Endodermal cell (in vitro differentiated cells): ENCODE data around the gene SLC44A4. TPM values are rescaled to one million over a fixed set of nuclear protein-coding genes. Genes with fewer than 3 reads are reported as not detected.
"Not testable (repeated sequence)": the region's sequence is repeated elsewhere in the genome, so short reads cannot be mapped to it uniquely, and the experiment has no call there.

ENCODE experiments used
- DNase-seq: peaks from one replicate; pipeline ENCODE4 v3.0.0-alpha.2; 2017
- H3K27ac ChIP-seq: 2 replicates; pipeline ENCODE4 v1.5.1; 2013; ENCODE audit warnings: mild to moderate bottlenecking, low read depth, low read length, moderate library complexity
- H3K27me3 ChIP-seq: 2 replicates; pipeline ENCODE4 v1.6.1; 2013; ENCODE audit warnings: mild to moderate bottlenecking, low read length, moderate library complexity; ENCODE audit not compliant: insufficient read depth, control insufficient read depth, poor library complexity, severe bottlenecking
- H3K36me3 ChIP-seq: 2 replicates; pipeline ENCODE4 v1.7.0; 2013; ENCODE audit warnings: mild to moderate bottlenecking, low read length, moderate library complexity; ENCODE audit not compliant: control insufficient read depth, insufficient read depth
- H3K4me1 ChIP-seq: one replicate; pipeline ENCODE4 v1.7.0; 2013; ENCODE audit warnings: low read length; ENCODE audit not compliant: control insufficient read depth, insufficient read depth
- H3K4me3 ChIP-seq: 2 replicates; pipeline ENCODE4 v1.5.1; 2013; ENCODE audit warnings: mild to moderate bottlenecking, low read length, moderate library complexity
- H3K9ac ChIP-seq: 2 replicates; pipeline ENCODE4 v1.6.1; 2013; ENCODE audit warnings: mild to moderate bottlenecking, low read length, moderate library complexity; ENCODE audit not compliant: poor library complexity, severe bottlenecking; ENCODE audit errors: extremely low read depth
- H3K9me3 ChIP-seq: 2 replicates; pipeline ENCODE4 v1.6.1; 2013; ENCODE audit warnings: mild to moderate bottlenecking, low read length, moderate library complexity; ENCODE audit not compliant: control insufficient read depth
- H3K27ac Mint-ChIP-seq: 2 replicates; pipeline ENCODE4 v1.8.0; 2020; ENCODE audit warnings: mixed read lengths
- H3K27me3 Mint-ChIP-seq: 2 replicates; pipeline ENCODE4 v1.8.0; 2021; ENCODE audit warnings: mild to moderate bottlenecking, mixed read lengths; ENCODE audit not compliant: insufficient read depth
- H3K36me3 Mint-ChIP-seq: 2 replicates; pipeline ENCODE4 v1.8.0; 2020; ENCODE audit warnings: low read depth, mixed read lengths
- H3K4me1 Mint-ChIP-seq: 2 replicates; pipeline ENCODE4 v1.8.0; 2020; ENCODE audit warnings: mixed read lengths
- H3K4me3 Mint-ChIP-seq: 2 replicates; pipeline ENCODE4 v1.8.0; 2020; ENCODE audit warnings: mild to moderate bottlenecking, moderate library complexity, mixed read lengths
- H3K9me3 Mint-ChIP-seq: 2 replicates; pipeline ENCODE4 v1.8.0; 2020; ENCODE audit warnings: mild to moderate bottlenecking, mixed read lengths
- WGBS, 2 experiments: methylation state at CpG; one replicate each; pipeline versions ENCODE4 v1.1.5 to v1.1.7; 2013; ENCODE audit warnings: missing lambda C conversion rate in 2 of 2, mixed read lengths in 1 of 2; ENCODE audit not compliant: insufficient coverage in 1 of 2, insufficient read length in 1 of 2; 5-methylcytosine and 5-hydroxymethylcytosine counted together
- total RNA-seq, 2 donors: library from RNA; stranded (reverse); fragmentation: NEBNext Ultra II Directional in 1 of 2; extraction: Animal tissue kit (Norgen Biotek cat#: 25700) in 1 of 2; gene quantifications; 2 replicates in 1 of 2; 3 replicates in 1 of 2; pipeline ENCODE4 v1.2.1, GENCODE V29; 2021
- TF ChIP-seq, protein P1 (sequence below): fragments of 200-600 bp; sonication (generic); conservative IDR thresholded peaks from 2 replicates; pipeline ENCODE4 v1.5.0; 2021; ENCODE audit warnings: antibody characterized with exemption, mild to moderate bottlenecking

Gene SLC44A4
- total RNA-seq, 2 donors from 2014 or later: 1.3 to 3.6 TPM

DNA sequence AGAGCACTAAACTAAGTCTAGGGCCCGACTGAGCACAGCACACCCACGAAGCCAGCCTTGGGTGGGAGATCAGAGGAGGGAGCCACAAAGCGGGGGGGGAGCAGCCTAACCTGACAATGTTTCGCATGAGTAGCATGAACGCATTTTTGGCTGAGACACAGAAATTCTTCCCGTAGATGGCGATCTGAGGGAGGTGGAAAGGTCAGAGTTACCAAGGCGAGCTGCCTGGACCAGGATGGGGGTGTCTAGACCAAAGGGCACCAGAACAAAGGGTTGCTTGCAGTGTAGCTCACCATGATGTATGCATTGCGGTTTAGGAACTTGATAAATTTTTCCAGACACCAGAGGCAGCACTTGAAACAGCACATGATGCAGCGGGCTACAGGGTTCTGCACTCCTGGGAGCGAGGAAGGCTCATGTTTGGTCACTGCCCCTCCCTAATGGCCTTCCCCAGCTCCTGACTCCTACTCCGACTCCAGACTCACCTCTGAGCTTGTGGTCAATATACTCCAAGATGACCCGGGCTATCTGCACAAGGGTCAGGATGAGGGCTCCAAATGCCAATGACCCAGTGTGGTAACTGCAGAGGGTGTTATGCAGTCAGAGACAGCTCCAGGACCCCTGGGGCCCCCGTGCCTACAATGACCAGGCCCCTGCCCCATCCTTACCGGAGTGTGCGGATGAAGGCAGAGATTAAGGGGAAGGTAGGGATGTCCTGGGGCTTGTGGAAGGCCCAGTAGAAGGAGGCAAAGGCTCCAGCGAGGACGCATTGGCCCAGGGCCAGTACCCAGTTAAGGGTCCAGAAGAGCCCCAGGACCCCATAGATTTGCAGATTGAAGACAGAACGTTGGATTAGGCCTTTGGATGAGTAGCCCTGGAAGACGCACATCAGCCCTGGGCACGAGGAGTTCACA is 13.3 kb downstream of the SLC44A4 start:
- Histone ChIP-seq H3K4me3 (no peak overlapping the region), H3K4me1 (no peaks in the 10 kb centered on the region), H3K36me3 (peaks cover 2% of the 10 kb centered on the region), H3K9me3 (no peaks in the 10 kb centered on the region), H3K9ac (no peak overlapping the region), H3K27ac (peak overlapping the region; percentile 32), H3K27me3 (no peaks in the 10 kb centered on the region)
- no peak overlapping the region for H3K4me3 Mint-ChIP-seq
- H3K27ac Mint-ChIP-seq: no peak overlapping the region
- H3K9me3 Mint-ChIP-seq: no peaks in the 10 kb centered on the region
- TF ChIP-seq, protein P1, sequence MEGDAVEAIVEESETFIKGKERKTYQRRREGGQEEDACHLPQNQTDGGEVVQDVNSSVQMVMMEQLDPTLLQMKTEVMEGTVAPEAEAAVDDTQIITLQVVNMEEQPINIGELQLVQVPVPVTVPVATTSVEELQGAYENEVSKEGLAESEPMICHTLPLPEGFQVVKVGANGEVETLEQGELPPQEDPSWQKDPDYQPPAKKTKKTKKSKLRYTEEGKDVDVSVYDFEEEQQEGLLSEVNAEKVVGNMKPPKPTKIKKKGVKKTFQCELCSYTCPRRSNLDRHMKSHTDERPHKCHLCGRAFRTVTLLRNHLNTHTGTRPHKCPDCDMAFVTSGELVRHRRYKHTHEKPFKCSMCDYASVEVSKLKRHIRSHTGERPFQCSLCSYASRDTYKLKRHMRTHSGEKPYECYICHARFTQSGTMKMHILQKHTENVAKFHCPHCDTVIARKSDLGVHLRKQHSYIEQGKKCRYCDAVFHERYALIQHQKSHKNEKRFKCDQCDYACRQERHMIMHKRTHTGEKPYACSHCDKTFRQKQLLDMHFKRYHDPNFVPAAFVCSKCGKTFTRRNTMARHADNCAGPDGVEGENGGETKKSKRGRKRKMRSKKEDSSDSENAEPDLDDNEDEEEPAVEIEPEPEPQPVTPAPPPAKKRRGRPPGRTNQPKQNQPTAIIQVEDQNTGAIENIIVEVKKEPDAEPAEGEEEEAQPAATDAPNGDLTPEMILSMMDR: no peak
- H3K36me3 Mint-ChIP-seq: no peaks in the 10 kb centered on the region
- WGBS, 2 experiments: 91 to 92% methylated on average over 21 of the region's 21 CpGs
- DNase-seq: no peak
- peaks cover 2% of the 10 kb centered on the region for H3K27me3 Mint-ChIP-seq
- peaks cover 14% of the 10 kb centered on the region for H3K4me1 Mint-ChIP-seq

DNA sequence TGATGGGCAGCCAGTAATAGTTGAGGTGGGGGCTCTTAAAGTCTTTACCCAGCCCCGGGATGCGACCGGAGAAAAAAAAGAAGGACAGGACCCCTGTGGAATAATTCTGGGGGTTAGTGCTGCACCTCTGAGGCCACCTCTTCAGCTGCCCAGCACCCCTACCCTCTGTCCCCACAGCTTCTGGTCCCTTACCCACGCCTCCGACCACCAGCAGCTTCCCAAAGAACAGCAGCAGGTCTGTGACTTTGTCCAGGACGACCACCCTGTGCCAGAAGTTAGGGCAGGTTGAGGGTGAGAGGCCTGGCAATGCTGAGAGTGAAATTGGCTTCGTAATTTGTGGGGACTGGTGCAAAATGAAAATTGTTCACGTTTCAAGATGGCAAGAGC is 14.0 kb downstream of the SLC44A4 start:
- H3K27ac ChIP-seq: peak overlapping the region; percentile 32

DNA sequence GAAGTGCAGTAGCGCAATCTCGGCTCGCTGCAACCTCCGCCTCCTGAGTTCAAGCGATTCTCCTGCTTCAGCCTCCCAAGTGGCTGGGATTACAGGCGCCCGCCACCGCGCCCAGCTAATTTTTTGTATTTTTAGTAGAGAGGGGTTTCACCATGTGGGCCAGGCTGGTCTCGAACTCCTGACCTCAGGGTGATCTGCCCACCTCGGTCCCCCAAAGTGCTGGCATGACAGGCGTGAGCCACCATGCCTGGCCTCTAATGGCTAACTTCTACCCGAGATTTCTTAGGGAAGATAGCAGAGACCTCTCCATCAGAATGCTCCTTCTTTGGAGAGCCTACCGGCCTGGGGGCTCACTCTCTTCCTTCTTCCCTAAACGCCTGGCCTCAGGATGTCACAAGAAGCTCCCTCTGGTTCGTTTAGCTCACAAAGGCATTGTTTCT is 14.7 kb downstream of the SLC44A4 start:
- H3K9me3 Mint-ChIP-seq, H3K27me3 Mint-ChIP-seq, H3K9me3 ChIP-seq, H3K4me1 ChIP-seq, DNase-seq, H3K27me3 ChIP-seq: not testable (repeated sequence)
- peak overlapping the region; percentile 60 for H3K9ac ChIP-seq
- Mint-ChIP-seq H3K4me1 (peaks cover 14% of the 10 kb centered on the region), H3K4me3 (peak overlapping the region; percentile 92), H3K27ac (peak overlapping the region; percentile 97), H3K36me3 (peaks cover 12% of the 10 kb centered on the region)
- peak overlapping the region; percentile 64 for H3K27ac ChIP-seq
- peaks cover 14% of the 10 kb centered on the region for H3K36me3 ChIP-seq
- WGBS, 2 experiments: 40 to 65% methylated on average over 7 to 16 of the region's 16 CpGs
- H3K4me3 ChIP-seq: peak overlapping the region; percentile 87

More for the DNA sequence above, 14.0 kb downstream of the SLC44A4 start:
- peaks cover 2% of the 10 kb centered on the region for H3K27me3 Mint-ChIP-seq
- TF ChIP-seq, protein P1: no peak
- no peak overlapping the region for H3K9ac ChIP-seq
- H3K4me3 ChIP-seq: no peak overlapping the region
- peaks cover 7% of the 10 kb centered on the region for H3K36me3 ChIP-seq
- 91 to 92% methylated on average over 5 to 8 of the region's 8 CpGs for WGBS, 2 experiments
- H3K36me3 Mint-ChIP-seq: peaks cover 5% of the 10 kb centered on the region
- H3K4me3 Mint-ChIP-seq: no peak overlapping the region
- no peak for DNase-seq
- no peaks in the 10 kb centered on the region for H3K9me3 Mint-ChIP-seq
- no peaks in the 10 kb centered on the region for H3K27me3 ChIP-seq
- H3K27ac Mint-ChIP-seq: no peak overlapping the region
- peaks cover 14% of the 10 kb centered on the region for H3K4me1 Mint-ChIP-seq
- no peaks in the 10 kb centered on the region for H3K4me1 ChIP-seq
- no peaks in the 10 kb centered on the region for H3K9me3 ChIP-seq
